PC-9 (cell line): Measurements from ENCODE around the gene RBP7. TPM values are rescaled to one million over a fixed set of nuclear protein-coding genes. Genes with fewer than 3 reads are reported as not detected.

Experiments
- BruUV-seq: library from RNA; stranded (reverse); fragments of 400-500 nt; replicated peaks from 2 replicates; lab custom pipeline; 2021; lab: Mats Ljungman, UMichigan
- CTCF ChIA-PET: fragments of 300-600 bp; sonication (Branson Sonifier 250); formaldehyde crosslinking; loops from one replicate; lab custom pipeline; 2022; ENCODE audit warnings: antibody characterized with exemption; lab: Charles Lee
- POLR2A ChIA-PET: fragments of 300-600 bp; sonication (Branson Sonifier 250); formaldehyde crosslinking; loops from one replicate; lab custom pipeline; 2022; ENCODE audit warnings: antibody characterized with exemption; ENCODE audit not compliant: unreplicated experiment; lab: Charles Lee
- DNase-seq, 2 experiments: peaks; one replicate each; pipeline versions ENCODE4 v3.0.0 to v3.0.0-alpha.2; 2015 to 2022; ENCODE audit warnings: mixed read lengths in 1 of 2
- H2AFZ ChIP-seq: fragments of 200-600 bp; sonication (generic); 2 replicates; pipeline ENCODE4 v1.8.1; 2017; ENCODE audit warnings: antibody characterized with exemption
- H3F3A ChIP-seq: fragments of 200-600 bp; sonication (generic); 2 replicates; pipeline ENCODE4 v1.8.1; 2017; ENCODE audit warnings: antibody characterized with exemption, mild to moderate bottlenecking, low read depth; ENCODE audit not compliant: insufficient read depth
- H3K27ac ChIP-seq: fragments of 200-600 bp; sonication (generic); 2 replicates; pipeline ENCODE4 v1.6.1; 2016; ENCODE audit warnings: mixed run types
- H3K27me3 ChIP-seq: fragments of 200-600 bp; sonication (generic); 2 replicates; pipeline ENCODE4 v1.6.1; 2016; ENCODE audit warnings: low read depth, mixed run types; ENCODE audit not compliant: insufficient read depth
- H3K36me3 ChIP-seq: fragments of 200-600 bp; sonication (generic); 2 replicates; pipeline ENCODE4 v1.6.1; 2016; ENCODE audit warnings: low read depth, mixed run types
- H3K4me1 ChIP-seq: fragments of 200-600 bp; sonication (generic); replicated peaks from 2 replicates; pipeline ENCODE4 v1.6.1; 2016; ENCODE audit warnings: mixed run types; ENCODE audit not compliant: insufficient read depth
- H3K4me2 ChIP-seq: fragments of 200-600 bp; sonication (generic); 2 replicates; pipeline ENCODE4 v1.6.1; 2017; ENCODE audit warnings: mixed run types
- H3K4me3 ChIP-seq: fragments of 200-600 bp; sonication (generic); 2 replicates; pipeline ENCODE4 v1.6.1; 2016; ENCODE audit warnings: mixed run types
- H3K79me2 ChIP-seq: fragments of 200-600 bp; sonication (generic); 2 replicates; pipeline ENCODE4 v1.6.1; 2017; ENCODE audit warnings: low read depth, mixed run types
- H3K9me2 ChIP-seq: fragments of 200-600 bp; sonication (generic); 2 replicates; pipeline ENCODE4 v1.8.1; 2017; ENCODE audit warnings: mild to moderate bottlenecking; ENCODE audit not compliant: insufficient read depth
- H3K9me3 ChIP-seq: fragments of 200-600 bp; sonication (generic); 2 replicates; pipeline ENCODE4 v1.8.1; 2016; ENCODE audit warnings: low read depth; ENCODE audit not compliant: insufficient read depth
- H4K20me1 ChIP-seq: fragments of 200-600 bp; sonication (generic); 2 replicates; pipeline ENCODE4 v1.8.1; 2017; ENCODE audit not compliant: insufficient read depth
- CTCF ChIP-seq: fragments of 200-600 bp; sonication (generic); conservative IDR thresholded peaks from 2 replicates; pipeline ENCODE4 v1.6.1; 2017; ENCODE audit warnings: mixed run types, antibody characterized with exemption, mild to moderate bottlenecking, moderate library complexity
- EZH2 ChIP-seq: fragments of 200-600 bp; sonication (generic); IDR thresholded peaks from 2 replicates; pipeline ENCODE4 v1.8.0; 2017; ENCODE audit warnings: antibody characterized with exemption, low read depth
- intact Hi-C: fragments of 100-400 bp; cut with micrococcal nuclease; formaldehyde crosslinking; loops from one replicate; pipeline ENCODE4 v1.10.0; 2022; ENCODE audit not compliant: unreplicated experiment
- total RNA-seq: library from RNA; stranded (reverse); gene quantifications from 2 replicates; pipeline ENCODE4 v1.2.3, GENCODE V29; 2021

The RBP7 gene
- total RNA-seq, 1 experiment from 2014 or later: 0.61 TPM

- Histone ChIP-seq H3K9me3 (no peaks in the 10 kb centered on the region), H3K36me3 (no peaks in the 10 kb centered on the region), H3K9me2 (no peaks in the 10 kb centered on the region), H3K27ac (no peak overlapping the region), H3K27me3 (no peaks in the 10 kb centered on the region), H2AFZ (no peak overlapping the region), H3K79me2 (peaks cover 31% of the 10 kb centered on the region), H3K4me3 (no peak overlapping the region), H3F3A (no peaks in the 10 kb centered on the region), H3K4me2 (no peak overlapping the region), H4K20me1 (no peaks in the 10 kb centered on the region; the same call in 1 of the 2 replicates), H3K4me1 (peaks cover 5% of the 10 kb centered on the region)
- POLR2A ChIA-PET: no interaction called here
- no TSS peak for BruUV-seq
- CTCF ChIA-PET: no interaction called here
- DNase-seq: no peak
- TF ChIP-seq EZH2 (no peak), CTCF (no peak)
- intact Hi-C loops: no loop called here
Measured at GRCh38 chr1:10054465-10054864, 57.4 kb downstream of the RBP7 start.

- BruUV-seq: no TSS peak
- H3K4me3 ChIP-seq: no peak overlapping the region
- no peaks in the 10 kb centered on the region for H3K36me3 ChIP-seq
- H3K27me3 ChIP-seq: no peaks in the 10 kb centered on the region
- no peaks in the 10 kb centered on the region for H3K9me3 ChIP-seq
- H3F3A ChIP-seq: no peaks in the 10 kb centered on the region
- H4K20me1 ChIP-seq: peaks cover 3% of the 10 kb centered on the region
- peaks cover 31% of the 10 kb centered on the region for H3K79me2 ChIP-seq
- H3K4me2 ChIP-seq: no peak overlapping the region
- intact Hi-C loops: no loop called here
- peaks cover 5% of the 10 kb centered on the region for H3K4me1 ChIP-seq
- H3K27ac ChIP-seq: no peak overlapping the region
- POLR2A ChIA-PET: interaction anchor here (0.7 kb wide), 1 partner anchor 1115 kb away, joined by 5 read pairs; no protein-coding TSS in a partner anchor
- CTCF ChIA-PET: no interaction called here
- no peak overlapping the region for H2AFZ ChIP-seq
- H3K9me2 ChIP-seq: no peaks in the 10 kb centered on the region
- DNase-seq: no peak
- TF ChIP-seq EZH2 (no peak), CTCF (no peak)
Measured at GRCh38 chr1:10056599-10056987, 59.6 kb downstream of the RBP7 start.

- intact Hi-C loops: no loop called here
- POLR2A ChIA-PET: no interaction called here
- no peaks in the 10 kb centered on the region for H3K27me3 ChIP-seq
- no peak overlapping the region for H2AFZ ChIP-seq
- no peak overlapping the region for H3K27ac ChIP-seq
- no peaks in the 10 kb centered on the region for H3K9me3 ChIP-seq
- H3K4me1 ChIP-seq: peaks cover 5% of the 10 kb centered on the region
- H3K79me2 ChIP-seq: peaks cover 27% of the 10 kb centered on the region
- no peak for DNase-seq
- H4K20me1 ChIP-seq: peaks cover 3% of the 10 kb centered on the region
- BruUV-seq: no TSS peak
- CTCF ChIA-PET: no interaction called here
- H3K9me2 ChIP-seq: no peaks in the 10 kb centered on the region
- H3K4me3 ChIP-seq: no peak overlapping the region
- TF ChIP-seq CTCF: no peak
- TF ChIP-seq EZH2: no peak
- H3F3A ChIP-seq: no peaks in the 10 kb centered on the region
- no peak overlapping the region for H3K4me2 ChIP-seq
- H3K36me3 ChIP-seq: no peaks in the 10 kb centered on the region
Measured at GRCh38 chr1:10057343-10057742, 60.3 kb downstream of the RBP7 start.
